Measurements from ENCODE around the gene TMEM190. TPM values are rescaled to one million over a fixed set of nuclear protein-coding genes. Genes with fewer than 3 reads are reported as not detected.
A peak's percentile ranks its signal among the peaks of the same experiment; 100 is the strongest.

The TMEM190 gene
- total RNA-seq, 1 donor from 2014 or later, result not detected

GRCh38 chr19:55386493-55386971 lies 9.9 kb downstream of the TMEM190 start:
- Mint-ChIP-seq H3K4me1 (ENCODE audit: unreplicated experiment) (peaks cover 26% of the 10 kb centered on the region), H3K4me3 (ENCODE audit: unreplicated experiment) (peak overlapping the region; percentile 99), H3K36me3 (ENCODE audit: low read depth, unreplicated experiment) (peaks cover 18% of the 10 kb centered on the region), H3K27ac (ENCODE audit: unreplicated experiment) (peak overlapping the region; percentile 97), H3K9me3 (ENCODE audit: unreplicated experiment) (no peaks in the 10 kb centered on the region), H3K27me3 (ENCODE audit: unreplicated experiment) (peaks cover 40% of the 10 kb centered on the region)
- TF ChIP-seq CTCF (IDR thresholded peaks at IDR 0.05; ENCODE audit: unreplicated experiment), result no peak
- DNase-seq (ENCODE audit: low spot score), result no peak

GRCh38 chr19:55387736-55388497 lies 11.3 kb downstream of the TMEM190 start:
- Mint-ChIP-seq H3K9me3 (ENCODE audit: unreplicated experiment) (no peaks in the 10 kb centered on the region), H3K27ac (ENCODE audit: unreplicated experiment) (no peak overlapping the region), H3K36me3 (ENCODE audit: low read depth, unreplicated experiment) (peaks cover 18% of the 10 kb centered on the region), H3K4me1 (ENCODE audit: unreplicated experiment) (peaks cover 26% of the 10 kb centered on the region), H3K4me3 (ENCODE audit: unreplicated experiment) (peak overlapping the region; percentile 99), H3K27me3 (ENCODE audit: unreplicated experiment) (peaks cover 29% of the 10 kb centered on the region)
- no peak for DNase-seq (ENCODE audit: low spot score)
- TF ChIP-seq CTCF (IDR thresholded peaks at IDR 0.05; ENCODE audit: unreplicated experiment), result no peak

GRCh38 chr19:55389386-55390317 lies 13.0 kb downstream of the TMEM190 start:
- Mint-ChIP-seq H3K36me3 (ENCODE audit: low read depth, unreplicated experiment) (peaks cover 18% of the 10 kb centered on the region), H3K27me3 (ENCODE audit: unreplicated experiment) (peaks cover 26% of the 10 kb centered on the region), H3K9me3 (ENCODE audit: unreplicated experiment) (no peaks in the 10 kb centered on the region), H3K27ac (ENCODE audit: unreplicated experiment) (no peak overlapping the region), H3K4me1 (ENCODE audit: unreplicated experiment) (peaks cover 26% of the 10 kb centered on the region), H3K4me3 (ENCODE audit: unreplicated experiment) (peak overlapping the region; percentile 80)
- DNase-seq (ENCODE audit: low spot score), result no peak
- no peak for TF ChIP-seq CTCF (IDR thresholded peaks at IDR 0.05; ENCODE audit: unreplicated experiment)

GRCh38 chr19:55390461-55390880 lies 13.8 kb downstream of the TMEM190 start:
- Mint-ChIP-seq H3K27ac (ENCODE audit: unreplicated experiment) (no peak overlapping the region), H3K4me3 (ENCODE audit: unreplicated experiment) (peak overlapping the region; percentile 26), H3K36me3 (ENCODE audit: low read depth, unreplicated experiment) (peaks cover 18% of the 10 kb centered on the region), H3K27me3 (ENCODE audit: unreplicated experiment) (peaks cover 26% of the 10 kb centered on the region), H3K4me1 (ENCODE audit: unreplicated experiment) (peaks cover 20% of the 10 kb centered on the region), H3K9me3 (ENCODE audit: unreplicated experiment) (no peaks in the 10 kb centered on the region)
- no peak for DNase-seq (ENCODE audit: low spot score)
- no peak for TF ChIP-seq CTCF (IDR thresholded peaks at IDR 0.05; ENCODE audit: unreplicated experiment)
